ENCODE results near the gene TUBB2B.

Gene TUBB2B

GRCh38 chr6:3227363-3228045 lies at the start of gene TUBB2B:
Gene TUBB2B, minus strand, starts transcription at chr6:3227653. Its CDS starts 110 bp downstream, at chr6:3227543.
- no peak for DNase-seq (ENCODE audit: low read depth)

GRCh38 chr6:3277251-3277650 lies 49.8 kb upstream of the TUBB2B start:
- DNase-seq (ENCODE audit: low read depth) = no peak

DNA sequence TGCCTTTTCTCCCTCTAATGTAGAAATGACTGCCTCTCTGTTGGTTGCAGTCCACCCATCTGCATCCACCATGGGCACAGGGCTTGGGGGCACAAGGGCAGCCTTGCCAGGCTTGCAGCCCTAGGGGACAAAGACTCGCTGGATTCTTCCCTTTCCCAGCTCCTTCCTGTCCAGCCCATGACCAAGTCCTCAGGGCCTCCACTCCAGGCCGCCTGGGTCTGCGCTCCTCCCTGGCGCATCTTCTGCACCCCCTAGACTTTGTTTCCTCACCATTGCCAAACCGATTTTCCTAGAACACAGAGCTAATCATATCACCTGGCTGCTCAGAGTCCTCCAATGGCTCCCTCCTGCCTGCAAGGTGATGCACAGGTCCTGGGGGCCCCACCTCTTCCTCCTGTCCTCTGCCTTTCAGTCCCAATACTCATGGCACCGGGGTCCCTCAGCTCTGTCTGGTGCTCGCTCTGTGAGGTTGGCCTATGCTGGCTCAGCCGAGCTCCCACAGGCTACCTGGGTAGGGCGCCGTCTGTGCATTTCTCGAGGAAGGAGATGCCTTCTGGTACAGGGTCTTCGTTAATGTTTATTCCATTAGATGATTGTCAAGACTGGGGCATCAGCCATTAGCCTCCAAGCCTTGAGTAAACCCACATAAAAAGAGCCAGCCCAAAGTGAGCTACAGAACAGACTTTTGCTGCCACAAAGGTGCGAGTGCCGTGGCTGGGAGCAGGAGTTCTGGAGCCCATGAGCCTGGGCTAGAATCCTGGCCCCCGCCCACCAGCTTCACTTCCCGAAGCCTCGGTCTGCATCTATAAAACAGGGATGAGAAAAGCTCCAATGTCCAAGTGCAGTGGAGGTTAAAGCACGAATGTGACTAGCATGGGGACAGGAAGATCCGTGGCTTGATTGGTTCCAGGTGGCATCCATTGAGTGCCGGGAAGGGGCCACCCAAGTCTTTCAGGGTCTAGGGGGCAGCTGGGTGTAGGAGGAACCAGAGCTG lies 49.0 kb upstream of the TUBB2B start:
- no peak for DNase-seq (ENCODE audit: low read depth)

DNA sequence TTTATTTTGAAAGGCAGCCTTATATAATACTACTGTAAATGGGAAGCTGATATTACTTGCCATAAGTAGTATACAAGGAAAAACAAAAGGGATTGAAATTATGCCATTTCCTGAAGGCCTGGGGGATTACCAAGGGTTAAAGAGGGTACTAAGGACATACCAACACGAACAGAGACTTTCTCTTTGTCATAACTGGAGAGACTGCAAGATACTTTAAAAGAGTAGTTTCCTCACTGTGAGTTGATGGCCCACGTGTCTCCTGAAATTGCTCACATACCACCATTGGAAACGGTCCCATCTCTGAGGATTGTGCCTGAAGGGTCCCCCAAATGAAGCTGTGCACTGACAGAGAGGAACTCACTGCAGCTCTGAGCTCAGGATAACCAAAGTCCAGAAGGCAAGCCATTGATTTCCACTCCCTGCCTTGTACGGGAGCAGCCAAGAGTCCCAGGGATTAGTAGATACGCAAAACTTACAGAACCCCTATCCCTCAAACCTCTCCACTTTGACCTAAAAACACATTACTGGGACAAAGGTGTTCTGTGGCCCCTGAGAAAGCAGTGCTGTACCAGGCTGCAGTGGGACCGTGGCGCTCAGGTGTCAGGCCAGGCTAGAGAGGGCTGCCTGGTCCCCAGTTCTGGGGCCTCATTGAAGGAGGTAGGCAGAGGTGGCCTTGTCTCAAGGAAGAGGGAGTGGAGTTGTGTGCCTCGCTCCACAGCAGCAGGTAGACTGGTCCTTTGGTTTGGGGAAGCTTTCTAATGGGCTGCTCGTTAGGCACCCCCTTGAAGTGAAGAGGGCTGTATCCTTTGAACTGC lies 46.5 kb upstream of the TUBB2B start:
- DNase-seq (ENCODE audit: low read depth) = no peak

DNA sequence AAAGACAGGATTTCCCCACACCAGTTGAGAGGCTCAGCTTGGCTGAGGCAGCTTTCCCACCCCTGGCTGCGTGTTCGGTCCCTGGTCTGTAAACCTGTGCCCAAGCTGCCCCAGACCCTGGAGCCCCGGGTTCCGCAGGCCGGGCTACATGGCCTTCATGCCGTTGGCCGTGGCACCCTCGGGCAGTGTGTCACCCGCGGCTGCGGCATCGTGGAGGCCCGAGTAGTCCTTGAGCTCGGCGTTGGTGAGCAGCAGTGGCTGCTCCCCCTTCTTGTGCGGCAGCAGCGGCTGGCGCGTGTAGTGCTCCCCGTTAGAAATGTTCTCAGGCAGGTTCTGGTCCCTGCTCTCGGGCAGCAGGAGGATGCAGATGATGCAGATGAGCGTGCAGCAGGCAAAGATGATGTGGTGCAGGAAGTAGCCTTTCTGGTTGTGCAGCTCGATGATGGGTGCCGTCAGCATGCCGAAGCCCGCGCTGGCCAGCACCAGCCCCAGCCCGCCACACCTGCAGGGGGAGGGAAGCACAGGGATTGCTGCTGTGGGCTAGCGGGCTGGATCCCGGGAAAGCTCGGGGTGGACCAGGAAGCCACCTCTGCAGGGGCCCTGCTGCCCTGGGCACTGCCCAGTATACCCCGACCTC lies 45.6 kb upstream of the TUBB2B start:
- DNase-seq (ENCODE audit: low read depth) = no peak

- no peak for DNase-seq (ENCODE audit: low read depth)
Observed at GRCh38 chr6:3271756-3272155, 44.3 kb upstream of the TUBB2B start.

DNA sequence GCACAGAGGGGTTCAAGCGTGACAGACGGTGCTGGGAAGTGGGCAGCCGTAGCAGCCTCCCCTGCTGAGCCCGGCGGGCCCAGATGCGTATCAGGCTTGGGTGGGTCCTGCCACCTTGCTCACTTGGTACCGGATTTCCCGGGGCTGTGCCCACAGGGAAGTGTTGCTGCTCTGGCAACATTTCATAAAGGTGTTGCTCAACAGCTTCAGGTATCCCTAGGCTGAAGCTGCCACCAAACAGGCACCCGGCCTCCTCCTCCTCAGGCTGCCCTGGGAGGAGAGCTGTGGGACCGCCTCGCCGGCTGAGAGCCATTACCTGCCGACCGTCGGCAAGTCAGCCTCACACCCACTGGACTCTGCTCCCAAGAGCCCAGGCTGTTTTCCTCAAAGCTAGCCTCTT lies 42.8 kb upstream of the TUBB2B start:
- DNase-seq (ENCODE audit: low read depth) = no peak

- no peak for DNase-seq (ENCODE audit: low read depth)
Observed at GRCh38 chr6:3269281-3269975, 42.0 kb upstream of the TUBB2B start.

GRCh38 chr6:3268680-3269079 lies 41.2 kb upstream of the TUBB2B start:
- no peak for DNase-seq (ENCODE audit: low read depth)

- DNase-seq (ENCODE audit: low read depth) = no peak
Observed at GRCh38 chr6:3267162-3267561, 39.7 kb upstream of the TUBB2B start.

DNA sequence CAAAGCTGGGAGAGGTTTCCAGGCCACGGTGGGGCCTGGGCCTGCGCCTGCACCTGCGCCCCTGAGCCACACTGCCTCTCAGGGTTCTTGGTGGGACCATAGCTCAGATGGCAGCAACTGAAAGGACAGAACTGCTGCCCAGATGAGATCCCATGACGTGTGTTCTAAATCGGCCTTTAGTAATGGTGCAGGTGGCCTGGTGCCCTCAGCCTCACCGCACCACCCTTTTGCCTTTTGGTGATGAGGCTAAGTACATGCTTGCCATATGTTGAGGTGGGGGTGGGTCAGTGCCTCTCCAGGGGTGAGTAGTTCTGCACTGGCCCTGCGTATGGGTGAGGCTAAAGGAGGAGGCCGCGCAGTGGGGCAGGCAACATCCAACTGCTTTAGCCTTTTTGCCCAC lies 38.7 kb upstream of the TUBB2B start:
- DNase-seq (ENCODE audit: low read depth) = no peak

DNA sequence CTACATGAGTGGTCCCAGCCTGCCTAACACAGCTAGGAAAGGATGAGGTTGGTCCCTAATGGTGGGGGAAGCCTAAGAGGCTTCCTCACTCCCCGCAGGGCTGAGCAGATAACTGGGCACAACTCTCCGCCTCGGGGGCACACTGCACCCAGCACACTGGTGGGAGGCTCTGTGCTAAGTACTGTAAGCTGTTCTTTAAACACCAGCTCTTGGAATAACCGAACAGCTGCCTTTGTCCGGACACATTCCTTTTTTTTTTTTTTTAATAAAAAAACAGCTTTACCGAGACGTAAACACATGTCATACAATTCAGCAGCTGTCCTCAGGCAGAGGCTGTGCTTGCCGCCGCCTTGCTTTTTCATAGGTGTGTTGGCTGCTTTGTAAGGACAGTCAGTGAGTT lies 38.2 kb upstream of the TUBB2B start:
- no peak for DNase-seq (ENCODE audit: low read depth)

GRCh38 chr6:3264356-3264755 lies 36.9 kb upstream of the TUBB2B start:
- DNase-seq (ENCODE audit: low read depth) = no peak

GRCh38 chr6:3263096-3263495 lies 35.6 kb upstream of the TUBB2B start:
- no peak for DNase-seq (ENCODE audit: low read depth)

DNA sequence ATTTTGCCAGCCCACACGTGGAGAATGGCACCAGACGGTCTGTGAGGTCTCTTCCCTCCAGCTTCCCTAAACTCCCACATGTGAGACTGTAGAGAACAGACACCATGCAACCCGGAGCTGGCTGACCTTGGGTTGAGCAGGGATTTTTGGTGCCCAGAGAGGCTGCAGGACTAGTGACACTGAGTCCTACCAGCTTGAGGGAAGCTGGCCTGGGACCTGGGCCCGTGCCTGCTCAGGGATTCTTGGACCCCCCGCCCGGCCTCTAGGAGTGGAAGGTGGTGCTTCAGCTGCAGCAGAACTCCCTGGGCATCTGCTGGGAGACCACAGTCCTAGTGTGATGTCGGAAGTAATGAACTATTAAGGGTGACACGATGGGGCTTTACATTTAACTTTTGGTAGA lies 34.5 kb upstream of the TUBB2B start:
- no peak for DNase-seq (ENCODE audit: low read depth)

GRCh38 chr6:3261518-3261820 lies 34.0 kb upstream of the TUBB2B start:
- DNase-seq (ENCODE audit: low read depth) = no peak

DNA sequence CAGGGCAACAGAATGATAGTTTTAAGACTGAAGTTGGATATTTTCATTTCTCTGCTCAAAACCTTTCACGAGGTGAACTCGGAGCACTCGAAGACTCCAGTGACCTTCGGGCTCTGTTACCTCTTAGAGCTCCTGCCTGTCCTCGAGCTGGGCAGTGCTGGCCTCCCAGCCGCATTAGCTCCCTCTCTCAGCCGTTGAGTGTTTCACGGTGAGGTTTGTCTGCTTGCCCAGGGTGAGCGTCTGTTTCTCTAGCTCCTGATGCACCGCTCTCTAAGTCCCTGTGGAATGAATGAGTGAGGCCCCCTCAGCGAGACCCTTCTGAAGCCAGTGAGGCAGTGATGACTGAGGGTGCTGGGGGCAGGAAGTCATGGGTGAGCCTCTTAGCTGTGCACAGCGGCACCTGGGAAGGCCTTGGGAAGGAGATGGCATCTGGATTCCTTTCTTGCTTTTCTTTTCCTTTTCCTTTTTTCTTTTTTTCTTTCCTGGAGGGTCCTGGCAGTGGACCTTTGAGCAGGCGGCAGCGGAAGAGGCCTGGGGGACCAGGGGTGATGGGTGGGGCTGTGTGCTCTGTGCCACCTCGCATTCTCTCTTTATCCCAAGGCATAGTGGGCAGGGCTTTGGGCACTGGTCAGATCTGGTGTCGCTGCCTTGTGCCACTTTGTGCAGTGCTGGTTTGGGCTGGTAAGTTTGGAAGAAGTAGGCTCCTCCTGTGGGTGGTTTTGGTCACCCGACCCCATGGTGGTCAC lies 33.5 kb upstream of the TUBB2B start:
- DNase-seq (ENCODE audit: low read depth) = no peak

GRCh38 chr6:3260296-3260695 lies 32.8 kb upstream of the TUBB2B start:
- no peak for DNase-seq (ENCODE audit: low read depth)

DNA sequence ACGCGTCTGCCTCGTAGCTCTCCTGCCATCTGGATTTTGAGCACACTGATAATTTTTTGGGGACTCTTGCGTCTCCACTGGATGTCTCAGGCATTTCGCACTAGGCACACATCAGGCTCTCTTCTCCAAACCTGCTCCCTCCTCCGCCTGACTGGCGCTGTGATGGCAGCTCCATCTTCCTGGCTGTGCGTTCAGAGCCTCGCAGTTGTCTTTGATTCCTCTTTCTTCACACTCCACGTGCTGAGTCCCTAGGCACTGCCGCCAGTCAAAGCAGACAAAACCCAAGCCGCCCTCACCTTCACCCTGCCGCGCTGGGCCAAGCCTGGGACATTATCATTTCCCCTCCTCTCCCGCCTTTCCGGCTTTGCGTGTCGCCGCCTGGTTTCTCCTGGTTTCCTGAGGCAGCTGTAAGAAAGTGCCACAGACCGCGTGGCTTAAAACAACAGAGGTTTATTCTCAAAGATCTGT lies 32.1 kb upstream of the TUBB2B start:
- peak; percentile 6 for DNase-seq (ENCODE audit: low read depth)

- peak; percentile 92 for DNase-seq (ENCODE audit: low read depth)
Observed at GRCh38 chr6:3258720-3259490, 31.5 kb upstream of the TUBB2B start, which contains the start of gene PSMG4. Gene PSMG4, plus strand, starts transcription at chr6:3258947. Its CDS starts 76 bp downstream, at chr6:3259023.

All from stimulated activated CD8-positive, alpha-beta memory T cell treated with anti-CD3 and anti-CD28 coated beads, Interleukin-12 subunit alpha, Interleukin-12 subunit beta, amount 100 ng/mL, for 4 hours (primary cell).